PFSK-1 (cell line): ENCODE results near the gene MINDY4B.

Experiments
- POLR2AphosphoS5 ChIP-seq: IDR thresholded peaks from 2 replicates; pipeline ENCODE4 v1.6.1; 2012; ENCODE audit warnings: low read depth, mild to moderate bottlenecking, control low read depth, low read length, moderate library complexity
- SIN3A ChIP-seq: IDR thresholded peaks from 2 replicates; pipeline ENCODE4 v1.6.1; 2012; ENCODE audit warnings: mild to moderate bottlenecking, low read length, moderate library complexity, borderline replicate concordance; ENCODE audit not compliant: insufficient read depth
- TAF1 ChIP-seq: IDR thresholded peaks from 2 replicates; pipeline ENCODE4 v1.6.1; 2012; ENCODE audit warnings: low read length, control low read depth, borderline replicate concordance; ENCODE audit not compliant: insufficient read depth

DNA sequence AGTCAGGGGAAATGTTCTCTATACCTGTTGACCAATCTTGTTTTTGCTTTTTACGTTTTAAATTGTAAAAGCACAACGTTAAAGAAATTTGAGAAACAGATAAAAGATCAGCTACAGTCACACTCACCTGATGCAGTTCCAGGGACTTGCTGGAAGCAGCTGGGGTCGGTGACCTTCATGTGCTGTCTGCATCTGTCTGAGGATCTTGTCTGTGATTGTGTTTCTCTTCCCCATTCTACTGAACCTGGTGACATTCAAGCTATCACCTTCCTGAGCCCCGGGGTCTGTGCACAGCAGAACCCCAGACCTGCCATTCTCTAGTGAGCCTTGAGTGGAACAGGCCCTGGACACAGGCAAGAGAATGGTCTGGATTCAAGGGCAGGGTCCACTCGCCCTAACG, 75.8 kb downstream of the MINDY4B start:
- TF ChIP-seq TAF1 (no peak), POLR2AphosphoS5 (no peak), SIN3A (no peak)
